SK-N-DZ (cell line): ENCODE data around the gene PLIN4.

Experiments
- DNase-seq: peaks from one replicate; pipeline ENCODE4 v3.0.0-alpha.2; 2015; ENCODE audit warnings: low spot score

PLIN4 gene

DNA sequence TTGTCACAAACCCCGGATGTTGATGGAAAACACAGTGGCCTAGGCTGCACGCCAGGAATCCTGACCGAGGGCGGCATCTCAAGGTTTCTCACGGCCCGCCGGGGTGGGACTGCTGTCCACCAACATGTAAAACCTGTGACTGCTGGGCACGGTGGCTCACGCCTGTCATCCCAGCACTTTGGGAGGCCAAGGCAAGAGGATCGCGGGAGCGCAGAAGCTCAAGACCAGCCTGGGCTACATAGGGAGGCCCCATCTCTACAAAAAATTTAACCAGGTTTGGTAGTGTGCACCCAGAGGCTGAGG, 11.2 kb downstream of the PLIN4 start:
- DNase-seq: no peak

DNA sequence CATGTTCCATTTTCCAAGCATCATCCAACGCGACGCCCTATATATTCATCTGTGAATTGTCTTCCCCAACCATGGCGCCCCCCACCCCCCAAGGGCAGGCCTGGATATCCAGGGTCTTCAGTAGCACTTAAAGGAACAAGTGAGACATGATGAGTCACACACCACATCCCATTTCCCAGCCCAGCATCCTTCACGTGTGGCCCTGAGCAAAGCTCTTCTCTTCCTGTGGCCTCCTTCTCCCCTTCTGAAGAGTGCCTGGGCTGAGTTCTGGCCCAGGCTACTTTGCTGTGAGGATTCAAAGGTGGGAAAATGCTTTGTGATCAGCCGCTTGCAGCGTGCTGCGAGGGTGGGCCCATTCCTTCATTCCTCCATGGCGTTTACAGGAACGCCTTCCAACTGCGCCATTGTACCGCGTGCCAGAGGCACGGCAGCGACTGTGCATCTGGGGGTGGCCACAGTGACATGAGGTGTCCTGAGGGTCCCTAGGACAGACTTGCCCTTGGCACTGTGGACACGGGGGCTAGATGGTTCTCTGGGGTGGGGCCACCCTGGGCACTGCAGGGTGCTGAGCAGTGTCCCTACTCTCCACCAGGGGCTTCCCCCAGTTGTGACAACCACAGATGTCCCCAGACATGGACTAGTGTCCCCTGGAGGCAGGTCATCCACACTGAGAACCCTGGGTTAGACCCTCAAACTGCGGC, 11.7 kb downstream of the PLIN4 start:
- no peak for DNase-seq

DNA sequence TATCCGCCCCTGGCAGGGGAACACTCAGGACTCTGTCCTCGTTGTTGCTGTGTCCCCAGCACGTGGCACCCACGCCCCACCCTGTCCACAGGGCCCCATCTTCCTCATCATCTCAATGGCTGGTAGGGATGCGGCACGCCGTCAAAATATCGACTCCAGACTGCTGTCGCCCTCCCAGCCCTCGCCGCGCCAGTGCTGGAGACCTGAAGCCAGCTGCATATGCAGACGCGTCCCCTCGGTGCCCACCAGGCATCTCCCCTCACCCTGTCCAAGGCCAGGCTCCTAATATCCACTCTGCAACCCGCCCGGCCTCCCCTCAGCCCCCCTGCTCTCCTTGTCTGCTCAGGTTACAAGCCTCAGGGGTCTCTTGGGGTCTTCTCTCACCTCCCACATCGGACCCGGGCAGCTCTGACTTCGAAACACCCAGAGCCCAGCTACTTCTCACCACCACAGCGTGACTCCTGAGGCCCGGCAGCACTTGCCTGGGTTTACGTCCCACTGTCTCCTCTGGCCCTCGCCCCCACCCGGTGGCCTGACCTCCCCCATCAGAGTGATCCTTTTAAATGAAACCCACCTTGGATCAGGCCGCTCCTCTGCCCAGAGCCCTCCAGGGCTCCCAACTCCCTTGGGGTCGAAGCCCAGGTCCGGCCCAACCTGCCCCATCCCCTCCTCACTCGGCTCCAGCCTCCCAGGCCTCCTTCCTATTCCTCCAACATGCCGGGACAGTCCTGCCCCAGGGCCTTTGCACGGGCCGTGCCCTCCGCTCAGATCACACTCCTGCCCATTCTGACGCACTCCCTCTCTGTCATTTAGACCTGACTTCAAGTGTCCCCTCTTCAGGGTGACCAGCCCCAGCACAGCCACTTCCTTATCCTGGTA, 12.5 kb downstream of the PLIN4 start:
- no peak for DNase-seq

DNA sequence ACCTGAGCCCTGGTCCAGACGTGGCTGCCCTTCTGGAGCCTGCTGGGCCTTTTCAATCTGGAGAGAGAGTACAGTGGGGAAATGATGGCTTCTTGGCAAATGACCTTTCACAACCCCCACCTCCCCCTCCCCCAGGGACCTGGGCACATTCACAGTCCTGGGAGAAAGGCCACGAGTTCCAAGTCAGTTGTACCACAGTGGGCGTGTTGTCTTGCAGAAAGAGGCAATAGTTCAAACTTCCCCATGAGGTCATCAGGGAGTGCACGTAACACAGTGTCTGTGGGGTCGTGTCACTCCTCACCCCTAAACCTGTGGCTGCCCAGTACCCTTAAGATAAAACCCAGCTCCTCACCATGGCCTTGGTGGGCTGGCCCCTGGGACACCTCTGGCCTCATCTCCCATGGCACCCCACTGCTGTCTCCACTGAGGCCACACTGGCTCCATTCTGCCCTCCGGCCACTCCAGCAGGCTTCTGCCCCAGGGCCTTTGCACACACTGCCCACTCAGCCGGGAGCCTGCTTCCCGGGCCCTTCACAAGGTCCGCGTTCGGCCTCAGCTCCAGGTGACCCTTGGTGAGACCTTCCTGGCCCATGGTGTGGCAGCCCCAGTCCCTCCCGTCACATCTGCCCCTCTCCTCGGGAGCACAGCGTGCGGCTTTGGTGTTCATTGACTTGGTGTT, 13.3 kb downstream of the PLIN4 start:
- DNase-seq: no peak

DNA sequence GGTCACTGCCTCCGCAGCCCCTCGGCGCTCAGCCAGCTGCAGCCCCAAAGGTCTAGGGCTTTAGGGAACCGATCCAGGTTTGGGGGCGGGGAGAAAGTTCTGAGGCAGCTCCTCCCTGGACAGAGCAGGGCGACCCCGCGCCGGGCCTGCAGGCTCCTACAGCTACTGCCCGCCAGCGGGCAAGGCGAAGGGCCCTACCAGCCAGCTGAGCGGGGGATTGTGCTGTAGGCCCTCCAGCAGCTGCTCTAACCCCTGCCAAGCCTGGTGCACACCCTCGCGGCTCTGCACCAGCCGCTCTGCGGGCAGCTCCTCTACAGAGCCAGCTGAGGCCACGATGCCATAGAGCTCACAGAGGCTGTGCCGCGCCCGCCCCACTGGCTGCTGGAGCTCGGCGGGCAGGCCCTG, 14.0 kb downstream of the PLIN4 start:
- no peak for DNase-seq

DNA sequence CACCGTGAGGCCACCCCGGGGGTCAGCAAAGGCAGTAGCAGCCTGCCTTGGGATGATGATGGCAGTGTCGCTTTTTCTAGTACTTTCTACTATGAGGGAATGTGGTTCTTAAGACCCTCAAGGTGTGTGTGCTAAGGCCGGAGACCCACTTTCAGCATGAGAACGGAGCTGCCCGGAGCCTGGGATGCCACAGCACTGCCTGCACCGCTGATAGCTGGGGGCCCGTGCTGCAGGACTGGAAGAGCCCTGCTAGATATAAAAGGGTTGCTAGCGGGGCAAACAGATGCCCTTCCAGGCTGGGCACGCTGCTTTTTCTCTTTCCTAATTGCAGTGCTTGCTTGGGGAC, 14.5 kb downstream of the PLIN4 start:
- no peak for DNase-seq

DNA sequence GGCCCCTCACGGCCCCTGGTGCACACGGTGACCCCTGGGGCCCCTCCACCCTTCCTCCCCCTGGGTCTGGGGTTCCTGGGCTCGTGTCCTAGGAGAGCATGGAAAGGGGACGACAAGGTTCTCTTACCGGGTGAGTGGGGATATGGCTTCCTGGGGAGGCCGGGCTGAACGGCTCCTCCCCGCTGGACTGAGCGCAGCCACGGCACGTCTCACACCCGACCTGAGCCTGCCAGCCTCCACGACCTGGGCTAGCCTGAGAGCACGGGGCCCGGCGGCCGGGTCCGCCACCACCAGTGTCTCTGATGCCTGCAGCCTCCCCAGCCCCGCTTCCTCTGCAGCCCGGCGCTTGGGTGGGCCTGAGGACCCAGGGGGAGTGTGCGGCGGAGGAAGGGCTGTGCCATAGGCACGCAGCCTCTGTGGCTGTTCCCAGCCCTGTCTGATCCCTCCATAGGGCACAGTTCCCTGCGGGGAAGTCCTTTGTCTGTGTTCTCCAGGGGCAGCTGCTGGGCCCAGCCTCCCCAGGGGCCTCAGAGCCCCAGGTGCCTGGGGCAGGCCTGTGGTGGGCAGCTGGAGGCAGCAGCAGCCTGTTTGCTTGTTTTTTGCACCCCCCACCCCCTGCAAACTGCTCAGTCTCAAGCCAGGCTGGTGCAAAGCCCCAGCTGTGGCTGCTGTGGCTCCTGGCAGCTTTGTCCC, 15.0 kb downstream of the PLIN4 start:
- no peak for DNase-seq

DNA sequence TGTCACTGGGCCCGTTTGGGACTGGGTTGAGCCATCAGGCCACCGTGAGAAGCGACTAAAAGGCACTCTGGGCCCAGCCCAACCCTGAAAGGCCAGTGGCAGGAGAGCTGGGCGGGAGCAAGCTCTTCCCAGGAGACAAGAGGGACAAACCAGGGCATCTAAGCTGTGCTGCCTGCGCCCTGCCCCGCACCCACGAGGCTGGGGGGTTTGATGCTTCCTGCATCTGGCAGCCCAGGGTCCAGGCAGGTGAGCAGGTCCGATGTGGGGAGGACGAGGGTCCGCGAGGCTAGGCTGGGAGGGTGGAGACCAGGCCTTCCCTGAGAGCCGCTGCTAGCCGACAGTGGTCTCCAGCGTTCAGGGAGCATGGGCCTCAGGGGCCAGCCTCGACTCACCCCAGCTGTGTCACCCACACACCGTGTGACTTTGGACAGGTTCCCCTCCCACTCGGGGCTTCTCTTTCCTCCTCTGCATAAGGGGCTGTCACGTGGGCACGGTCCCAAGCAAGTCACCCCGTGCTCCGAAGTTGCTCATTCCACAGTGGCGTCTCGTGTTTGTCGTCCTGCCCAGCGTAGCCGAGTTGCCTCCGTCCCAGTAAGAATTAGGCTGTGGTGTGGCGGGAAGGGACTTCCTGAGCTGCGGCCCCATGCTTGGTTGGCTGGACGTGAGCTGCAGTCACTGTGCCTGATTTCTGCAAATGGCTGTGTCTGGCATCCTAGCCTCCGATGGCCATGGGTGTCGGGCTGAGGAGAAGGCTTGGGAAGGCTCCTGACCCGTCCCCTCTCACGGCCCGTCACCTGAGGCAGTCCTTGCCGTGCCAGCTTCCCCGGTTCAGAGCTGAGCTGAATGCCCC, 15.8 kb downstream of the PLIN4 start:
- no peak for DNase-seq

DNA sequence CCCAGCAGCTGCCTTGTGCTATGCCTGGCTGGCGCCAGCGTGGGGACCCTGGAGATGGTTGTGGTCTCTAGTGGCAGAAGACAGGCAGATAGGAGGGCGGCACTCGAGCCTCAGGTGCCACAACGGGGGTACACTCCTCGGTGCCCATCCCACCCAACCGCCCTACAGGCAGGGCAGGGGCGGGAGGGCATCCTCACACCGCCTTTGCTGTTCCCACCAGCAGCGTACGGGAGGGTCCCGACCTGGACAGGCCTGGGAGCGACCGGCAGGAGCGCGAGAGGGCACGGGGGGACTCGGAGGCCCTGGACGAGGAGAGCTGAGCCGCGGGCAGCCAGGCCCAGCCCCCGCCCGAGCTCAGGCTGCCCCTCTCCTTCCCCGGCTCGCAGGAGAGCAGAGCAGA, 16.6 kb downstream of the PLIN4 start:
- DNase-seq: no peak

DNA sequence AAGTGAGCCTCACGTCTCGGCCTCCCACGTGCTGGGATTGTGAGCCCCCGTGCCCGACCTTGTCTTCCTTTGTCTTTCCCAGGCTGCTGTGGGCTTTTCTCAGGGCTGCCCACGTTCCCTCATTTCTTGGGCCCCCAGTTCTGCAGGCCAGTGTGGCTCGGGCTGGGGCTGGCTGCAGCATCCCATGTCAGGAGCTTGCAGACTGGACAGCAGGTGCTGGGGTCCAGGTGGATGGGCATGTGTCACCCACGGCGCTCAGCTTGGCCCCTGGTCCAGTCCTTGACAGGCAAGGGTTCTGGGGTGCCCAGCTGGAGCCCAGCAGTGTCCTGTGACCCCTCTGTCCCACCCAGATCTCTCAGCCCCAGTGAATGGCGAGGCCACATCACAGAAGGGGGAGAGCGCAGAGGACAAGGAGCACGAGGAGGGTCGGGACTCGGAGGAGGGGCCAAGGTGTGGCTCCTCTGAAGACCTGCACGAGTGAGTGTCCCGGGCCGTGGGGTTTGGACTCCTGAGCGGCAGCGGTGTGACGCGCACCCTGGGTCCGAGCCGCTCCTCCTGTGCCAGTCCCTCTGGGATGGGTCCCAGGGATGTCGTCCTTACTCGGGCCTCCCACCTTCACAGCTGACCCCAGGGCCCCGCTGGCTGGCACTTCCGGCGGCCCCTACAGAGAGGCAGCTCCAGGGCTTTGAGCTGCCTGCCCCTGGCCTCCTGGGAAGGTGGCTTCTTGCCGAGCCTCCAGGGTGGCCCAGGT, 17.3 kb downstream of the PLIN4 start:
- no peak for DNase-seq

DNA sequence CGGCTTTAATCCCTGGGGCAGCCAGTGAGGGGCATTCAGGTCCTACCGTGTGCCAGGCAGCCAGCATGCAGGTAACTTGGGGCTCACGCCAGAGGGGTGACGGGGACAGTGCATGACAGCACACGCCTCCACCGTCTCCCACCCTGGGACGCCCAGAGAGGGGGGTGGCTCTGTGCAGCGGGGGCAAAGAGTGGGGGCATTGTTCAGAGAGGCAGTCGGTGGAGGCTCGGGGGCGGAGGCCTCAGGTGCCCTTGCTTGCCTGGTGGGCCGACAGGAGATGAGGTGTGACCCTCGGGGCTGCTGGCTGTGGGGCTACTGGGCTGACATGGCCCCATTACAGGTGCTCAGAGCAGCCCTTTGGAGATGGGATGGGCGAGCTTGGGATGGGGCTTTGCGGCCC, 18.4 kb downstream of the PLIN4 start:
- DNase-seq: no peak

DNA sequence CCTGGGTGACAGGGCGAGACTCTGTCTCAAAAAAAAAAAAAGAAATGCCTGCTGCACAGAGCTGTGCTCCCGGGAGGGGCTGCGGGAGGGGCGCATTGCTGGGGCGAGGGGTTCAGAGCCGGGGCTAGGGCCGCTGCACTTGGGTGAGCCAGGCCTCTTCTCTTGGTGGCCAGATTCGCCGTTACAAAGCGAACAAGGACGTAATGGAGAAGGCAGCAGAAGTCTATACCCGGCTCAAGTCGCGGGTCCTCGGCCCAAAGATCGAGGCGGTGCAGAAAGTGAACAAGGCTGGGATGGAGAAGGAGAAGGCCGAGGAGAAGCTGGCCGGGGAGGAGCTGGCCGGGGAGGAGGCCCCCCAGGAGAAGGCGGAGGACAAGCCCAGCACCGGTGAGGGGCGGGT, 19.0 kb downstream of the PLIN4 start:
- DNase-seq: no peak

DNA sequence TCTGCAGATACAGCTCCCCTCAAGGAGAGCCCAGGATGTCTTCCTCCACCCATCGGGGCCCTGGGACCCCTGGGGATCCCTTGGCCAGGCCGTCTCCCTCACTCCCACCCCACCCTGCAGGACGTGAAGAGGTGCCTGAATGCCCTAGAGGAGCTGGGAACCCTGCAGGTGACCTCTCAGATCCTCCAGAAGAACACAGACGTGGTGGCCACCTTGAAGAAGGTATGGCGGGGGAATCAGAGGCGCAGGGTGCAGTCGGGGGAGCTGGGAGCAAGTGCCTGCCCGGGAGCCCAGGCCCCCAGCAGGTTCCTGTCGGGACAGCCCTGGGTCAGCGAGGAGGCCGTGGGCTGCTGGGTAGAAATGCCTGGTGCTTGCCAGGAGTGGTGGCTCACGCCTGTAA, 19.6 kb downstream of the PLIN4 start:
- no peak for DNase-seq

DNA sequence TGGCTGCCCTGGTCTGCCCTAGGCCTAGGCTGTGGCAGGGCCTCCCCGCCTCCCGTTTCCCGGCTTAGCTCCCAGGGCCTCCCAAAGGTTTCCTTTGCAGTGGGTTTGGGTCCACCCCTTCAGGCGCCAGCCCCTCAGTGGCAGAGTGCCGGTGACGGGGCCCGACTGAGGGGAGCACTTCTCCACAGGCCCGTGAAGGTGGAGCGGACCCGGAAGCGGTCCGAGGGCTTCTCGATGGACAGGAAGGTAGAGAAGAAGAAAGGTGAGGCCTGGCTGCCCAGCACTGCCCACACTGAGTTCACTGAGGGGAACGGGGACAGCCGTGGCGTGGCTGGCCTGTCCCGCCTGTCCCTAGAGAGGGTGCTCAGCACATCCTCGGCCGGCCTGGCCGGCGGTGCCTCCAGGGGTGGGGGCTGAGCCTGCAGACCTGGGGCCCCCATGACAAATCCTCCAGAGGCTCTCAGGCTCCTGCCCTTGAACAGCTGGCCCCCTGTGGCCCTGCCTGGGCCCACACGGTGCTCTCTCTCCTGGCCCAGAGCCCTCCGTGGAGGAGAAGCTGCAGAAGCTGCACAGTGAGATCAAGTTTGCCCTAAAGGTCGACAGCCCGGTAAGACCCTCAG, 20.4 kb downstream of the PLIN4 start:
- no peak for DNase-seq

DNA sequence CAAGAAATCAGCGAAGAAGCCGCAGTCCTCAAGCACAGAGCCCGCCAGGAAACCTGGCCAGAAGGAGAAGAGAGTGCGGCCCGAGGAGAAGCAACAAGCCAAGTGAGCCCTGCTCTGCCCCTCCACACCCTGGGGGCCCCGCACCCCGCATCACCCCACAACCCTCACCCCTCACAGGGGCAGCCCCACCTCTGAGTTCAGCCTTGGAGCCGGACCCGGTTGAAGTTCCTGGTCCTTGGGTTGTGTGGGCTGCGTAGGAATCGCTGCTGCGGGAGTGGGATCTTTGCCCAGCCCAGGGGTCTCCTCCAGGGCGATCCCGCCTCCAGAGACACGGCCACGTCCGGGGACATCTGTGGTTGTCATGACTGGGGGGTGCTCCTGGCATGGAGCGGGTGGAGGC, 22.0 kb downstream of the PLIN4 start:
- DNase-seq: no peak

DNA sequence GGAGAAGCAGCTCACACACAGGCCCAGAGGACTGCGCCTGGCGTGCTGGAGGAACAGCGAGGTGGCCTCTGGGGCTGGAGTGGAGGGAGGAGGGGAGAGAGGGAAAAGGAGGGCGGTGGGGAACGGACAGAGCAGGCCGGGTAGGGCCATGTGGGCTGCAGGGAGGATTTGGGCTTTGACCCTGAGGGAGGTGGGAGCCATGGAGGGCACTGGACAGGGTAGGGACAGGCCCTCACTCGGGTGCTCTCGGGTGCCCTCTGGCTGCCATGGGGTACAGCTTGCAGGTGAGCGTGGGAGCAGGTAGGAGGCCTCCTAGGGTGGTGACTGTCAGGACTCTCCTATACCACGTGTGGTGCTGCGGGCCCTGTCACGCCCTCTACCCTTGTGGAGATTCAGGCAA, 22.8 kb downstream of the PLIN4 start:
- no peak for DNase-seq

DNA sequence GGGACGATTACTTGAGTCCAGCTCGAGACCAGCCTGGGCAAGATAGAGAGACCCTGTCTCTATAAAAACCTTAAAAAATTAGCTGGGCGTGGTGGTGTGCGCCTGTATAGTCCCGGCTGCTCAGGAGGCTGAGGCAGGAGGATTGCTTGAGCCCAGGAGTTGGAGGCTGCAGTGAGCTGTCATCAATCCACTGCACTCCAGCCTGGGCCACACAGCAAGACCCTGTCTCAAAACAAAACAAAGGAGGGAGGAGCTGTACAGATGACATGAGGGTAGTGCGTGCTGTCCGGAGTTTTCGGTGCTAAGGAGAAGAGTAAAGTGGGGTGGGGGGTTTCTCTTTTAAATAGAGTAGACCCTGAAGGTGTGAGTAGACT, 23.6 kb downstream of the PLIN4 start:
- DNase-seq: no peak

DNA sequence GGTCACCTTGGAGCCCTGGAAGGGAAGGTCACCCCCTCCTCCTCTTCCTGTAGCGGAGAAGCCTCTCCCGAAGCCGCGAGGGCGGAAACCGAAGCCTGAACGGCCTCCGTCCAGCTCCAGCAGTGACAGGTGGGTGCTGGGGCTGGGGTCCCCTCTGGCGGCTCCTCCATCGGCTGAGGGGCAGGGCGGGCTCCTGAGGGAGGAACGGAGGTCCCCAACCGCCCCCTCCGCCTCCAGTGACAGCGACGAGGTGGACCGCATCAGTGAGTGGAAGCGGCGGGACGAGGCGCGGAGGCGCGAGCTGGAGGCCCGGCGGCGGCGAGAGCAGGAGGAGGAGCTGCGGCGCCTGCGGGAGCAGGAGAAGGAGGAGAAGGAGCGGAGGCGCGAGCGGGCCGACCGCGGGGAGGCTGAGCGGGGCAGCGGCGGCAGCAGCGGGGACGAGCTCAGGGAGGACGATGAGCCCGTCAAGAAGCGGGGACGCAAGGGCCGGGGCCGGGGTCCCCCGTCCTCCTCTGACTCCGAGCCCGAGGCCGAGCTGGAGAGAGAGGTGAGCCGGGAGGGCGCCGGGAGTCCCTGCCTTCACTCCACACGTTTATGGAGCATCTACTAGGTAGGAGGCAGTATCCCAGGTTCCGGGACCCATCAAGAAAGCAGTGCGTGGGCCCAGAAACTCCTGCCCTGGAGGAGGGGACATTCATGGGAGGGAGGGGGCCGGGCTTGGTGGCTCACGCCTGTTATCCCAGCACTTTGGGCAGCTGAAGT, 24.2 kb downstream of the PLIN4 start:
- DNase-seq: no peak

DNA sequence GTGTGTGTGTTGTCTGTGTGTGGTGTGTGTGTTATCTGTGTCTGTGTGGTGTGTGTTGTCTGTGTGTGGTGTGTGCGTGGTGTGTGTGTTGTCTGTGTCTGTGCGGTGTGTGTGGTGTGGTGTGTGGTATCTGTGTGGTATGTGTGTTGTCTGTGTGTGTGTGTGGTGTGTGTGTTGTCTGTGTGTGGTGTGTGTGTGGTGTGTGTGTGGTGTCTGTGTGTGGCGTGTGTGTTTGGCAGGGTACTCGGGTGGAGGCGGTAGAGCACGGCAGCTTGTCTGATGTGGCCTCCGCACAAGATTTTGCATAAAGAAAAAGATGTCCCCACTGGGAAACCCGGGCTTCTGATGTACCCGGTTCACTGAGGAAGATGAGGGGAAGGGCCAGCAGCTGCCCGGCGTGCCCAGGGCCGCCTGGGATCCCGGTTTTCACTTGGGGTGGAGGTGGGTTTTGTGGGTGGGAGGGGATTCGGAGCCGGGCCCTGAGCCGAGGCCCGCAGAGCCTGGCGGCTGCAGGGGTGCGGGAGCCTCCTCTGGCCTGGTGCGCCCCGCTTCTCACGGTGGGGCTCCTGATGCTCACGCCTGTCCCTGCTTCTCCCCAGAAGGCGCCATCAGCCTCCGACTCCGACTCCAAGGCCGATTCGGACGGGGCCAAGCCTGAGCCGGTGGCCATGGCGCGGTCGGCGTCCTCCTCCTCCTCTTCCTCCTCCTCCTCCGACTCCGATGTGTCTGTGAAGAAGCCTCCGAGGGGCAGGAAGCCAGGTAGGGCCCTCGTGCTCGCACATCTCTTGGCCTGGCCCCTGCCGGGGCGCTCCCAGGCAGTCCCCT, 25.0 kb downstream of the PLIN4 start:
- DNase-seq: no peak
